Putamen (tissue), 1 donor: ENCODE data around the gene LRRC7.

Experiments used
- DNase-seq: peaks from one replicate; pipeline ENCODE4 v3.0.0-alpha.2; 2016; ENCODE audit warnings: low spot score

The LRRC7 gene

GRCh38 chr1:70092526-70092925 is 524.8 kb downstream of the LRRC7 start:
- DNase-seq: no peak

DNA sequence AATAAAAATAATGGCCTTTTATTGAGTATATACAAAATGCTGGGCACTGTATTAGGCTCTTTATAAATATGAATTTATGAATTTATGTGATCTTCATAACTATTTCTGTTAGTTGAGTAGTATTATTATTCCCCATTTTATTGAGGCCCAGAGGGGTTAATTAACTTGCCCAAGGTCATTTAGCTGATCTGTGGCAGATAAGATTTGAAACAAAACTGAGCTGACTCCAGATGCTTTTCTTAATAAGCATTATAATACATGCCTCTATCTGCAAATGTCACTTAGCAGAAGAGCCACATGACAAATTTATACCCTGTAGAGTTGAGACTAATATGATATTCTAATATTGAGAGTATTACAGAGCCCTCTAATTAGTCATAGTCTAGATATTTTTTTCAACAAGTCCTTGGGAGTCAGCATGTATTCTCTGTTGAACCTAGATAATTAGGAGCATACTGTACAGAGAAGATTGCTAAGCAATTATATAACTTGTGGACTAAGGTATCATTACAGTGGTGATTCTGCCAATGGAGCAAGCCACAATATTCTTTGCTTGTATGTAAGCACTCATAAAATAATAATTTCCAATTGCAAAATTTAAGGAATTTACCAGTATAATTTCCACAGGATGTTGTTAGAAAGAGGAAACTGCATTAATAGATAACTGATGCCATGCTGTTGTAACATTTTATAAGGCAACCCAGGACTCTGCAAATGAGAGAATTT is 525.7 kb downstream of the LRRC7 start:
- DNase-seq: no peak

DNA sequence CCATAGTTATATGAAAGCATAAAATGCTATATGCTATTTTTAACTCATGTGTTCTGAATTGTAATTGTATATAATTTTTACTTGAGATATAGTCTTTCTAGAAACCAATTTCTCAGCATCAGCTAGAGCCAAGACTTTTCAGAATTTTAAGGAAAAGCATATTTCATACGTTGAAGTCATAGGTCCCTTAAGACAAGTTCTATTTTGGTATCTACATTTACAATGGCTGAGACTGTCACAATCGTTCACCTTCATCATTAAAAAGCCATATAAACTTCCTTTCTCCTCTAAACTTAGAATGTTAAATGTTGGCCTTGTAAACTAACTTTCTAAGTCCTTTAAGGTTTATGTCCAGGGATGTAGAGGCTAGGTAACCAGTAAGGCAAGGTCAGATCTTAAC is 533.5 kb downstream of the LRRC7 start:
- DNase-seq: no peak

DNA sequence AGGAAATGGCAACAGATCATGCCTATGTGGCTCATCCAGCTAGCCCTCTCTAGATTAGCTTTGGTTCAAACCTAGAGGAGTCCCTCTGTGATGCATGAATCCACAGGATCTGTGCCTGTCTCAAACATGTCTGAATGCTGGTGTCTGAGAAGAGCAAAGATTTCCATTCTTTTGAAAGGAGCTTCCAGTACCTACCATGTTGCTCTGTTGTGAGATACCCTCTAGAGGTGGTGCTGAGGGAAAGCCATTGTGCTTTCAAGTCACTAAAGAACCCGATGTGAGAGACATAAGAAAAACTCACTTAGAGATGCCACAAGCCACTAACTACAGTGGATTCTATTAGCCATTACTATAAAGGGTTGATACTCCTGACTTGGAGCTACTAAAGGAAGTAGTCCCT is 534.1 kb downstream of the LRRC7 start:
- DNase-seq: no peak

DNA sequence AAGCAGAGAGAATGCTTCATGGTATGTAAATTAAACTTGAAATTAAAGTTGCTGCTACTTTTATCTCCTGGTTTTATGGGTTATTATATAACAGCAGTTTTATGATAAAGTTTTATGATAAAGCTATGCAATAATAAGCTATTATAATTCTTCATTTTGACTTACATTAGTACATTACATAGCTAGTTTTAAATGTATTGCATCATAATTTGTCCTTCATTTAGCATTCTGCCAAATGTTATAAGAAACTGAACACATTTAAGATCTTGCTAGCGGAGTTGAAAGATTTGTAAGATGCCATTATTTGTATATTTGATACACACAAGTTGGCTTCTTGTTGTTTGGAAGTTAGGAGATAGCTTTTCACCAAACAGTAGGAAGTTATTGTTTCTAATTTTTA is 536.0 kb downstream of the LRRC7 start:
- DNase-seq: no peak

GRCh38 chr1:70109241-70109640 is 541.5 kb downstream of the LRRC7 start:
- no peak for DNase-seq

- no peak for DNase-seq
Observed at GRCh38 chr1:70112838-70113237, 545.1 kb downstream of the LRRC7 start.

- DNase-seq: no peak
Observed at GRCh38 chr1:70115315-70115714, 547.6 kb downstream of the LRRC7 start.

DNA sequence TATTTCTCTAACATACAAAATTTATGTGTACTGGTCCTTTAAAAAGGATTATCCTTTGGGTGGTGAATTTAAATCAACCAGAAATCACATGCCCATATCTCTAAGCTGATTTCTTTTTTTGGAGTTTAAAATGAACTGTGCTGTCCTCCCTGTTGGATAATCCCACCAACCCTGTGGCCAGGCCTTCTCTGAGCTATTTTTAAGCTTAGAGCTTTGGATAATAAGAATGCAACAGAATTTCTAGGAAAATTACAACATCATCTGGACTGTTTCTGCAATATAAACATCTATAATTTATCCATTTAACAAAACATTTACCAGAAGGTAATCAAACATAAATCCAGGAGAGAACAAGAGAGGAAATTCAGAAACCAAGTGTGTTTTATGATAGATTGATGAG is 549.3 kb downstream of the LRRC7 start:
- no peak for DNase-seq

GRCh38 chr1:70134148-70134547 is 566.4 kb downstream of the LRRC7 start:
- DNase-seq: no peak

GRCh38 chr1:70140343-70140742 is 572.6 kb downstream of the LRRC7 start:
- DNase-seq: peak; percentile 68

DNA sequence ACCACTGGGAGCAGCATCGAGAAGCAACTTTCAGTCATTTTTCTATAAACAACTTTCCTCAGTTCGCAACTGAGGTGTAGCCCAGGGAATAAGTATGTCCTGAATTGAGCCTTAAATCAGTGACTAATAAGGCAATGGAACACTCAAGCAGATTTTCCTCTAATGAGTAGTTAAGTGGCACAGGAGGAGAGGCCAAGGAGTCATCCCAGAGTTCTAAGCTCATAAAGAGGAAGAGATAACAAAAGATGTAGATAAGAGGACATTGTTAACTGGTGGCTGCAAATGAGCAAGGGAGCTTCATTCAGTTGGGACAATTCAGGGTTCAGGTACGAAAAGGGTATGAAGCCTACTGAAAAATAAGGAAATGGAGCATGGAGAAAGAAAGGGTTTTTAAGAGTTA is 573.2 kb downstream of the LRRC7 start:
- no peak for DNase-seq

DNA sequence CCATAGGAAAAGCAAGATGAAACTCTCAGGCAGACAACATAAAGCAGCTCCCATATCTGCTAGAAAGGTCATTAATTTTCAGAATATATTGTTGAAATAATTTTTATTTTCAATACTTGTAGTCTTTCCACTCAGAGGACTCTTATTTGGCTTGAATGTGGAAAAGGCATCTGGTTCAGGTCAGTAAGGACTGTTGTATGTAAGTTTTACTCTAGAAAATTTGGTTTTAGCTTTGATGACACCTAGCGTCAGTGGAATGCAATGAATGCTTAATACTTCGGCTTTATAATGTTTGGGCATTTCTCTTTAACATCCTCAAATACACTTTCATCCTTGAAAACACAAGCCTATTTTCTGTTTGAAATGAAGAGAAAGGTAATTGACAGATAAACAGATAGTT is 574.4 kb downstream of the LRRC7 start:
- DNase-seq: no peak

DNA sequence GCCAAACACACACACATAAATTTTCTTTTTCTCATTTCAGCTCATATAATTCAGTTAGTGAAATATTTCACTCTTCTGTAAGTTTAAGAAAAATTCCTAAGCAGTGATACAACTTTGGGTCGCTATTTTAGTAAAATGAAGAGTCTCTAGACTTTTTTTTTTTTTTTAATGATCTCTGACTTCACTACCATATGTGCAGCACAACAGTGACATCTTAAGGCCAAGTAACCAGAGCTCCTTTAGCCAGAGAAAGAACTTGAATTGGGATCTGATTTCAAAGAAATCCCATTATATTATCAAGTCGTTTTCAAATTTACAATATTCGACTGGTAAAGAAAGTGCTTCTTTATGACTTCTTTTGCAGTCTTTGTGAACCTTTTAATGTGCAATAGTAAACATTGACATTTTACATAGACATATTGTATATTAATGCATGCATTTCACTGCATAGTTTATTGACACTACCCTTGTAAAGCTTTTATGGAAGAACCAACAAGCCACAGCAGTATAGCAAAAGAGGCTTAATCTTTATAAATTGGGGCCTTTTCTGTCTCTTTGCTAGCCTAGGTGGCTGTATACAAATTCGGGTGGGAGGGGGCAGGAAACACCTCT is 575.4 kb downstream of the LRRC7 start:
- DNase-seq: no peak

DNA sequence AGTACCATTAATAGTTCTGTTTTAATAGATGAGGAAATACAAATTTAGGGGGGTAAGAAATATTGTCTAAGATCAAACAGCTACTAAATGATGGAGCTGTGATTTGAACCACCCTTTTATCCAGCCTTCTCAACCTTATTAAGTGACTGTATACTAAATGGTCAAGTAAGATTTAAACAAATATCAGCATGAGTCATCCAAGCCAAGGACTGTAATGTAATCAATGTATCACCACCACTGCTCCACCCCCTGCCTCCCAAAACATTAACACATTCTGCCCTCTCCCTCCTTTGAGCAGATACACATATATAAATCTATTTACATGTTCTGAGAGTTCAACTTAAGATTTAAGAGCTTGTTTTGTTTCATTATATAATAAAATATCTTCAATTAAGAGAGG is 578.8 kb downstream of the LRRC7 start:
- DNase-seq: no peak

- DNase-seq: no peak
Observed at GRCh38 chr1:70150444-70150843, 582.7 kb downstream of the LRRC7 start.

- DNase-seq: no peak
Observed at GRCh38 chr1:70153739-70154138, 586.0 kb downstream of the LRRC7 start.

DNA sequence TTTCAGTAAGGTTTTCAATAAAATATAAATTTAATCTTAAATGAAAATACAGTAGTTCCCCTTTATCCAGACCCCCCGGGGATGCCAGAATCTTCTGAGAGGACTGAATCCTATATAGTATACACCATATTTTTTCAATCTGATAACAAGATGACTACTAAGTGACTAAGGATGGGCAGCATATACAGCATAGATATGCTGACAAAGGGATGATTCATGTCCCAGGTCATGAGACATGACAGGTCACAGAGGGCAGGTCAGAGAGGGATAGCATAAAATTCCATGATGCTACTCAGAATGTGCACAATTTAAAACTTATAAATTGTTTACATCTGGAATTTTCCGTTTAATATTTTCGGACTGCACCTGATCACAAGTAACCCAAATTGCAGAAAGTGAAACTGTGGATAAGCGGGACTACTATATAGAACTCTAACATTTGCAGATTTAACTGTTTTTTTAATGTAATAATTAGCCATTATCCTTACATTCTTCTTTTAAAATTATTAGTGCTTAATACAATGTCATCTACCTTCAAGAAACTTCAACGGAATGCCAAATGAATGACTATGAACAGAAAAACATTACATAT is 588.9 kb downstream of the LRRC7 start:
- no peak for DNase-seq

DNA sequence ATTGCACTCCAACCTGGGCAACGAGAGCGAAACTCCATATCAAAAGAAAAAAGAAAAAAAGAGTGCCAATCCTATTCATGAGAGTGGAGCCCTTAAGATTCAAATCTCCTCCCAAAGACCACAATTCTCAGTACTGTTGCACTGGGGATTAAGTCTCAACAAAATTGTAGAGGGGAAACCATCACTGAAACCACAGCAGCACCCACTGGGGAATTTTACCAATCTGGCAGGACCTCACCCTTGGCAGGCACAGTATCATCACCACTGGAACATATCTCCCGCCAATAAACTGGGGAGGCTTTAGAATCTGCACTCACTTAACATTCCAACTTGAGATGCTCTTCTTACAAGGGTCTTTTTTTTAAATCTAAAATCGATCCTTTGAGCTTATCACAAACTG is 596.6 kb downstream of the LRRC7 start:
- no peak for DNase-seq

- DNase-seq: no peak
Observed at GRCh38 chr1:70168283-70168682, 600.6 kb downstream of the LRRC7 start.

- DNase-seq: no peak
Observed at GRCh38 chr1:70169018-70169839, 601.5 kb downstream of the LRRC7 start.

DNA sequence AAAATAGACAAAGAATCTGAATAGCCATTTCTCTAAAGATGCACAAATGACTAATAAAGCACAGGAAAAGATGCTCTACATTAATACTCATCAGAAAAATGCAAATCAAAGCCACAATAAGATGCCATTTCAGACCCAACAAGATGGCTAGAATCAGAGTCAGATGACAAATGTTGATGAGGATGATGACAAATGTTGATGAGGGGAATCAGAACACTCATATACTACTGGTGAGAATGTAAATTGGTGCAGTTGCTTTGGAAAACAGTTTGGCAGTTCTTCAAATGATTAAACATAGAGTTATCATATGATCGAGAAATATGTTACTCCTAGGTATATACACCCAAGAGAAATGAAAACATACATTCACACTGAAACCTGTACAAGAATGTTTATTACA is 603.8 kb downstream of the LRRC7 start:
- DNase-seq: no peak
